HTR-8/SVneo (cell line): ENCODE results near the gene SLC39A3.

Experiments used
- DNase-seq: peaks from one replicate; pipeline ENCODE4 v3.0.0; 2011; ENCODE audit warnings: low spot score, mixed read lengths; ENCODE audit not compliant: insufficient read length
- FAIRE-seq: peaks from 2 replicates; lab custom pipeline; 2011; peaks lifted over from hg19 to GRCh38; lab: Jason Lieb, UNC

The SLC39A3 gene

GRCh38 chr19:2739602-2740313, at the start of gene SLC39A3:
Gene SLC39A3 (minus strand): TSS chr19:2740017. CDS start chr19:2737257, 2,760 bp downstream.
- DNase-seq (peak; percentile 99), FAIRE-seq (peak; percentile 69)

- FAIRE-seq (no peak), DNase-seq (no peak)
Observed at GRCh38 chr19:2788237-2788636, 48.4 kb upstream of the SLC39A3 start.

- DNase-seq (no peak), FAIRE-seq (no peak)
Observed at GRCh38 chr19:2787115-2787514, 47.3 kb upstream of the SLC39A3 start.

- DNase-seq = peak; percentile 98
- peak; percentile 20 for FAIRE-seq
Observed at GRCh38 chr19:2785244-2785997, 45.6 kb upstream of the SLC39A3 start, which contains the start of gene THOP1. Gene THOP1 (plus strand): TSS chr19:2785503. CDS start chr19:2785663, 160 bp downstream.

- no peak for FAIRE-seq
Observed at GRCh38 chr19:2783781-2784145, 43.9 kb upstream of the SLC39A3 start.

GRCh38 chr19:2782936-2783780, 43.3 kb upstream of the SLC39A3 start, which contains the start of gene SGTA:
Gene SGTA (minus strand): TSS chr19:2783273. CDS start chr19:2769068, 14,205 bp downstream.
- FAIRE-seq (peak; percentile 86), DNase-seq (peak; percentile 96)

More at GRCh38 chr19:2783781-2784145, 43.9 kb upstream of the SLC39A3 start:
- no peak for DNase-seq

GRCh38 chr19:2782329-2782935, 42.6 kb upstream of the SLC39A3 start:
- FAIRE-seq (no peak), DNase-seq (no peak)

- no peak for FAIRE-seq
- DNase-seq = no peak
Observed at GRCh38 chr19:2780284-2780683, 40.5 kb upstream of the SLC39A3 start.

- no peak for FAIRE-seq
- no peak for DNase-seq
Observed at GRCh38 chr19:2779121-2779740, 39.4 kb upstream of the SLC39A3 start.

- no peak for DNase-seq
- FAIRE-seq = no peak
Observed at GRCh38 chr19:2777952-2778683, 38.3 kb upstream of the SLC39A3 start.

GRCh38 chr19:2775556-2776430, 36.0 kb upstream of the SLC39A3 start:
- FAIRE-seq = no peak
- no peak for DNase-seq

- DNase-seq = no peak
- FAIRE-seq = no peak
Observed at GRCh38 chr19:2774953-2775555, 35.2 kb upstream of the SLC39A3 start.

- FAIRE-seq (no peak), DNase-seq (no peak)
Observed at GRCh38 chr19:2774083-2774679, 34.4 kb upstream of the SLC39A3 start.

- FAIRE-seq (no peak), DNase-seq (no peak)
Observed at GRCh38 chr19:2771786-2772674, 32.2 kb upstream of the SLC39A3 start.

- DNase-seq (no peak), FAIRE-seq (no peak)
Observed at GRCh38 chr19:2770055-2771013, 30.5 kb upstream of the SLC39A3 start.
